ENCODE measurements around the gene FARP2.

GRCh38 chr2:241539616-241540374, 183.7 kb downstream of the FARP2 start:
- no peak for TF ChIP-seq POLR2A (IDR thresholded peaks at IDR 0.05; ENCODE audit: low read depth, low read length)
- TF ChIP-seq TCF12 (IDR thresholded peaks at IDR 0.05; ENCODE audit: low read depth, low read length), result no peak
- no peak for TF ChIP-seq TAF1 (IDR thresholded peaks at IDR 0.05; ENCODE audit: borderline replicate concordance, low read depth, low read length)

Measured in GM12878 (cell line).